Epithelial cell of prostate (primary cell): Measurements from ENCODE around the gene LRRC32.

Experiments
- DNase-seq: peaks from one replicate; pipeline ENCODE4 v3.0.0-alpha.2; 2011; ENCODE audit warnings: low read depth, low spot score
- H3K27ac ChIP-seq: fragments of 450-650 bp; 2 replicates; pipeline ENCODE4 v1.5.1; 2017; ENCODE audit warnings: mild to moderate bottlenecking

The LRRC32 gene

DNA sequence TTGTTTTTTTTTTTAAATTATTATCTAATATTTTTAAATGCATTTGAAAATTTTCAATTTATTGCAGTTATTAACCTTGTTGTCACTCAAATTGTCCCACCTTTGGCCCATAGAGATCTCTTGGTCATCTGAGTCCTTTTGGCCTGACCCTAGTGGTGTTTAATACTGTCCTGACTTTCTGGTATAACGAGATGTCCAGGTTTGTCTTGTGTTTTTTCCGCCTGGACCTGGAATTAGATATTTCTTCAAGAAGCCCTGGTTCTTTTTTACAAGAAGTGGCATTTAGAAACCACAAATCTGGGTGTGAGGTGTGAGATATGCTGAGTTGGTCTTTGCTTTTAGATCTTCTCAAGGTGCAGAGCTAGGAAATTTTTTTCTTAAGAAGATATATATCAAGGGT is 38.1 kb downstream of the LRRC32 start:
- H3K27ac ChIP-seq, result no peak overlapping the region

DNA sequence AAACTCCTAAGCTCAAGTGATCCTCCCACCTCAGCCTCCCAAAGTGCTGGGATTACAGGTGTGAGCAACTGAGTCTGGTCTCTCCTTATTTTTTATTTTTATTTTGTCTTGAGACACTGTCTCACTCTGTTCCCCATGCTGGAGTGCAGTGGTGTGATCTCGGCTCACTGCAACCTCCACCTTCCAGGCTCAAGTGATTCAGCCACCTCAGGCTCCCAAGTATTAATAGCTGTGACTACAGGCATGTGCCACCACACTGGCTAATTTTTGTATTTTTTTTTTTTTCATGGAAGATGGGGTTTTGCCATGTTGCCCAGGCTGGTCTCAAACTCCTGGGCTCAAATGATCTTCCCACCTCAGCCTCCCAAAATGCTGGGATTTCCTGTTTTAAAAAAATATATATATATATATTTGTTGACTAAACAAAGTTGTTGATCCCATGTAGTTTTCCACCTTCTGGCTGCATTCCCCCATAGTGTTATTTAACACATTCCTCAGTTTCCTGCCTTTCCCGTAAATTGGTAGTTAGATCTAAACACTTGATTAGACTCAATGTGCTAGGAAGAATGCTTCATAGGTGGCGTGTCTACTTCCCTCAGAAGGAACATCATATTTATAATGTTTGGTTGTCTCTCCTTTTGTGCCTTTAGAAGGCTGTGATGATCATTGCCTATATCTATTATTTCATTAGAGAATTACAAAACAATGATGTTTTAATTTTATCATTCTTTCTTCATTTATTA is 38.8 kb downstream of the LRRC32 start:
- no peak overlapping the region for H3K27ac ChIP-seq
- no peak for DNase-seq

More for the DNA sequence above, 38.1 kb downstream of the LRRC32 start:
- no peak for DNase-seq

DNA sequence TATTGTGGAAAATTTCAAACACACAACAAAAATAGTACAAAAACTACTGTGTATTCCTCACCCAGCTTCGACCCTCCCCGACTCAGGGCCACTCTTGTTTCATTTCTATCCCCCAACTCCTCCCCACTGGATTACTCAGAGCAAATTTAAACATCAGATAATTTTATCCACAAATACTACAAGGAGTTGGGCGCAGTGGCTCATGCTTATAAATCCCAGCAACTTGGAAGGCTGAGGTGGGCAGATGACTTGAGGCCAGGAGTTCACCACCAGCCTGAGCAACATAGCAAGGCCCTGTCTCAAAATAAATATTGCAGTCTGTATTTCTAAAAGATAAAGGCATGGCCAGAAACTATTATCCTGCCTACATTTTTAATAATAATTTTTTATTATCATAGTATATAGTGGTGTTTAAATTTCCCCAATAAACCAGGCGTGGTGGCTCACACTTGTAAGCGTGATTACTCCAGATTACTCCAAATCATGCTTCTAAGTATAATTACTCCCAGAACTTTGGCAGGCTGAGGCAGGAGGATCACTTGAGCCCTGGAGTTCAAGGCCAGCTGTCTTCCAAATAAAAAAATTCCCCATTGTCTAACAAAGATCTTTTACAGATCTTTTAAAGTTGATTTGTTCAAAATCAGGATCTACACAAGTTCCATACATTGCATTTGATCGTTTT is 39.8 kb downstream of the LRRC32 start:
- DNase-seq, result no peak
- H3K27ac ChIP-seq, result no peak overlapping the region

DNA sequence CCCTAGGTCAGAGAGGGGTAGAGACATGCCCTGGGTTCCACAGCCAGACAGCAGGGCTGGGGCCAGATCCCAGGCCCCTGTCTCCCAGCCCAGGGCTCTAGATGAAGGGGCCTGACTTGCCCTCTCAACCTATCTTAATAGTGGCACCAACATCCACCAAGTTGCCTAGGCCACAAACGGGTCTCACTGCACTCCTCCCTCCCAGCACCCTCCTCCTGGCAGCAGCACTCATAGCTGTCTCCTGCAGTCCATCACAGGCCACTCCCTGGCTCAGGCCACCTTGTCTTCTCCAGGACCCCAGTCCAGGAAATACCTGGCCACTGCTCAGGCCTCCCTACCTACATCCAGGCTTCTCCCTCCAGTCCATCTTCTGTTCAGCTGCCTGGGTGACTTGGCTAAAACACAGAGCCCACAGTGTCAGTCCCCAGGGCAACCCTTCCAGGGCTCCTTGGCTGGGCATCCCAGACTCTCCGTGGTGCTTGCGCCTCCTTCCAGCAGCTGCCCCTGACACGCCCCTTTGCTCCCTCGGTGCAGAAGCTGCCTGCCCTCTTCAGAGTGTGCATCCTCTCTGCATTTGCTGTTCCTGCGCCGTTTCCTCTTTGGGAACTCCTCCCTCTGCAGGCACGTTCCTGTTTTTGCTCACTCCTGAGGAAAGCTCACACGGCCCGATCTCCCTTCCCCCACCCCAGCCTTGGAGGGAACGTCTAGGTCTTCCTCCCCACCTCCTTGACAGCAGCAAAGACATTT is 40.5 kb downstream of the LRRC32 start:
- no peak for DNase-seq
- no peak overlapping the region for H3K27ac ChIP-seq

DNA sequence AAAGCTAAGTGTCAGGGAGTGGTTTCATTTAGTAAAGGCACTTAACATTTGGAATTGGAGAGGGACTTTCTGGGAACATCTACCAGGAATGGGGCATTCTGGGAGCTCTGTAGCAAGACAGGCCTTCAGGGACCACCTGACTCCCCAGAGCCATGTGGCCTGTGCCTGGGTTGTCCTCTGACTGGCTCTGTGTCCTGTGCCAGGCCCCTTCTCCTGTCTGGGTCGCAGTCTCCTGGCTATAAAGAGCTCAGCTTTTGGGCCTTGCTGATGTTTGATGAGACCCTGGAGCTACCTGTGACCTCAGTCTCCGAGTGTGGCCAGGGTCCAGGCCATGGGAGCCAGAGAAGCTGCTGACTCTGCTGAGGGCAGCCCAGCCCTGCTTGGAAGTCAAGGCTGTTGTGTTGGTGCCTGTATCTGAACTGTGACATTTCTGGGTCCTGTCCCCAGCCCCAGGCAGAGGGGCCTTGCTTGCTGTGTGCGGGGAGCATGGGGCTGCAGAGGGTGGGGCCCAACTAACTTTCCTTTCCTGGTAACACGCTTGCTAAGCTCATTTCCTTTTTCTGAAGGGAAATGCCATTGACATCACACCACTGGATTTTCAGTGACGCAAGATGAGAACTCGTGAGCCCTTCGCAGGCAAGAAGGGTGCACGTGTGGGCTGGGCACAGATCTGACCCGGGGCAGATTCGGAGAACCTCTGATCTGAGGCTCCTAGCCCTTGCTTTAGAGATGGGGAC is 41.3 kb downstream of the LRRC32 start:
- no peak overlapping the region for H3K27ac ChIP-seq
- no peak for DNase-seq

DNA sequence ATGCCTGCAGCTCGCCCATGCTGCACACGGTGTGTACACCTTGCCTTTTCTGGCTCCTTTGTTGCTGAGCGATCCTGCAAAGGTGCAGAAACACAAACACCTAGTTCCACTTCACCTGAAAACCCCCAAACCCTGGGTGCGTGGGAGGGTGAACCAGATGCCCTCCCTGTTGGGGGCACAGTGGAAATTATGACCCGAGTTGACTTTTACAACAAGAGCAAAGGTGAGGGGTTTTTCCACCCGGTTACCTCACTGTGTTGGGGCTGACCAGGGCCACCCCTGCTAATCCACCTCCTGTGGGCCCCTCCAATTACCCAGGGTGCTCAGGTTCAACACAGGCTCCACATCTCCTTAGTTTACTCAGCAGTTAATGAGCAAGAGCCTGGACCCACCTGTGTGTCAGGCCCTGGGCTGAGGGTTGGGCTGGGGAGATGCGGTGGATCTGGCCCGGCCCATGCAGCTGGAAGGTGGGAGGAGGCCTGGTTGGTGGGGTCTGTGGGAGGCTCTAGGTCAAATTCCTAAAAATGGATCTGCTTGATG is 42.1 kb downstream of the LRRC32 start:
- no peak for DNase-seq
- no peak overlapping the region for H3K27ac ChIP-seq

DNA sequence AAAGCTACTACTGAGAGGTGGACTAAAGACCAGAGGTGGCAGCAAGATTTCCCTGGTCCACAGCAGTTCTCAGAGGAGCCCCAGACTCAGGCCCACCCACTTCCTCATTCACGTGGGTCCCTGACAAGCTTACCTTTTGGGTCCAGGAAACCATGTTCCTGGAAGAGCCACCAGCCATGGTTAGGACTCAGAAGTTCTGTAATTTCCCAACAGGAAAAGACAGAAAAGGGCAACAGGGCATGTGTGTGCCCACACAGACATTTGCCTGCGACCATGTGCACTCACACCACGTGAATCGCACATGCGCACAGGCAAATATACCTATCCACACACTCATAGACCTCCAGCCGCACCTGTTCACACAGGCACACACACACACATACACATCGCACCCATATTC is 42.9 kb downstream of the LRRC32 start:
- DNase-seq, result no peak
- no peak overlapping the region for H3K27ac ChIP-seq

DNA sequence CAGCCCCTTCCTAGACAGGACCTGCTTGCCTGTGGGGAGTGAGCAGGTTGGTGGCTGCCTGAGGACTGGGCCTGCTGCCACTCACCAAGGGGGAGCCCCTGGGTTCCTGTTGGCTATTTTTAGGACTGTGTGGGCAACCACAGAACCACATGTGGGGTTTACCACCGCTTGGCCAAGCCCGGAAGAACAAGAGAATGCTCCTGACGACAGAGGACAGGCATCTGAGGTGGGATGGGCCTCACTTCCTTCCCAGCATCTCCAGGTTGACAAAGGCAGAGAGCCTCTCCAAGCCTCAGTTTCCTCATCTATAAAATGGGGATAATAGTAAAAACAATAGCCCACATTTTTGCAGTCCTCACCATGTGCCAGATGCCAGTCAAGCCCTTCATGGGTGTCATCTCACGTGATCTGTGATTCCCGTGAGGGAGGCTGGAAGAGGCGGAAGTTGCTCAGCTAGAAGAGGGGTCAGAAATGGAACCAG is 43.6 kb downstream of the LRRC32 start:
- no peak for DNase-seq
- H3K27ac ChIP-seq, result no peak overlapping the region

DNA sequence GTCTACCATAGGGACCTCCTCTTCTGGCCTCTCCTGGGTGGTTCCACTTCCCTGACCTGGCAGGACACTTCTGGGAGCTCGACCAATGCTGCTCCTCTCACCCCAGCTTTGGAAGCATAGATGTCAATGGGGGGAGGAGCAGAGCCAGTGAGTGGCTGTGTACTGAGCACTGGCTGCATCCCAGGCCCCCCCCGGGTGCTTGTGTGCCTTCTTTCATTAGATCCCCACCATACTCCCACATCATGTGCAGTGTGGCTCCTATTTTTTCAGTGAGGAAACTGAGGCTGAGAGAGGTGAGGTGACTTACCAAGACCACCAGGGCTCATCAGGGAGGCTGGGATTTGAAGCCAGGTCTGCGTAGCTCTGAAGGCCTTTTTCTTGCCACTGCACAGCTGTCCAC is 44.3 kb downstream of the LRRC32 start:
- no peak for DNase-seq
- no peak overlapping the region for H3K27ac ChIP-seq

DNA sequence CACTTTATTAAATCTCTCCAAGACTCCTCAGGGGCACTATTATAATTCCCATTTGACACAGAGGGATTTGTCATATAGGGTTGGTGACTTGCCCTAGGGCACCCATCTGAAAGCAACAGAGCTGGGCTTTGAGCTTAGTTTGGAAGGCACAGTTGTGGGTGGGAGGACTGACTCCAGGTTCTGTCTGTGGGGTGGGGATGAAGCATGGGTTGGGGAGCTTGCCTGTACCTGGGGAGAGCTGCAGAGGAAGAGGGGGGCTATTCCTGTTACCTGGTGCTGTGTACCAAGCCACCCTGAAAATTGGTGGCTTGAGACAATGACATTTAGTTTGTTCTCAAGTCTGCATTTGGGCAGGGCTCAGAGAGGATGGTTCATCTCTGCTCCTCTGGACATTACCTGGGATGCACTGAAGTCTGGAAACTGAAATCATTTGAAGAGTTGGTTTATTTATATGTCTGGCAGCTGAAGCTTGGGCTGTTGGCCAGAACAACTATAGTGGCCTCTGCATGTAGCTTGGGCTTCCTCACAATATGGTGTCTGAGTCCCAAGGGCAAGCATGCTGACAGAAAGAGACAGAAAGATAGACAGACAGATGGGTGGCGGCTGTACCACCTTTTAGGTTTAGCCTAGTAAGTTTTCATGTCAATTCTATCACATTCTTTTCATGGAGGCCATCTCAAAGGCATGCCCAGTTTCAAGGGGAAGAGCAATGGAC is 44.9 kb downstream of the LRRC32 start:
- no peak overlapping the region for H3K27ac ChIP-seq
- DNase-seq, result no peak

DNA sequence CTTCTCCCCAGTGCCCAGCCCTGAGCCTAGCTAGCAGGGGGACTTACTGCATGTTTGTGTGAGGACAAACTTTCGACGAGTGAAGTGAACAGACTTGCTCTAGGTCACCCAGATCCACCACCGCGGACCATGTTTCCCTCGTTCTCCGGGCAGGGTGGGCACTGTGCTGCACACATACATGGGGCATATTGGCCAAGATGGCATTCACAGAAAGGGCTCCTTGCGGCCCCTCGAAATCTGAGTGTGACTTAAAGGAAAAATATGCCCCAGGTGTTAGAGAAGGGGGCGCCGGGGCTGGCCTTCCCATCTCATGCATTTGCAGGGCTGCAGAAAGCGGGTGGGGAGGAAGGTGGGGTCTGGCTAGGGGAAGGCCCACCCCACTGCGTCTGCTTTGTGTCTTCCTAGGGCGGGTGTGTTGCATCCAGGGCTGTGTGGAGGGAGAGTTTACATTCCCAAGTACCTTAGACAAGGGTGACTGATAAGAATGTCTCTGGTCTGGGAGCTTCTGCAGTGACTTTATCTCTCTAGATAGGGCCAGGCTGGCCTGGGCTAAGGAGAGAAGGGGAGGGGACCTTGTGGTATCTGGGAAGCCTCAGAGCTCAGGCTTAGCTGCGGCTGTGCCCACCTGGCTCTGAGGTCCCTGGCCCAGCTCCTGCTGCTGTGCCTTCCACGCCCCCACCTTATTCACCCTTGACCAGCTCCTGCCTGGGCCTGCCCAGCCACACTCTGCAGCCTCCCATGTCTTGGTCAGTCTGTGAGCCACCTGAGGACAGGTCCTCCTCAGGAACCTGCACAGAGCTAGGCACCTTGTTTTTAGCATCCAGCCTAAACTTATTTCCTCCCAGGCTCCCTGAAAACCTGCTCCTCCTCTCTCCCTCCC is 45.8 kb downstream of the LRRC32 start:
- DNase-seq, result no peak
- no peak overlapping the region for H3K27ac ChIP-seq

DNA sequence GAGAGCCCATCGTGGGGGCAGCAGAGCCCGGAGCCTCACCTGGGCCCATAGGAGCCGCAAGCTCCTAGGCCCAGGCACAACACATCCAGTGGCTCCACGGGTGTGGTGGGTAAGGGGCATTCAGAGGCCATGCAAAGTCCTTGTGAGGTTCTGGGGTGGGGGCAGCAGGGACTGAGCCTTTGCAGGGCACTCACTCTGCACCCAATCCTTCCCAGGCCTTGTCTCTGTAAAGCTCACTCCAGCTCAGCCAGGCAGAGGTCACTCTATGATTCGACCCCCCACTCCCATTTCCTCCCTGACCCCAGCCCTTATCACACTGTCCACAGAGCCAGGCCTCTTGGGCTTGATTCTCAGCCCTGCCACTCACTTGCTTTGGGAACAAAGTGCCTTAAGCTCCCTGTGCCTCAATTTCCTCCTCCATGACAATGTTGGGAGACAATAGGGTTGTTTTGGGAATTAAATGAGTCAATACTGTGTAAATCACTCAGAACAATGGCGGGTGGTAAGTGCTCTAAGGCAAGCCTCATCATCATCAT is 46.6 kb downstream of the LRRC32 start:
- H3K27ac ChIP-seq, result no peak overlapping the region
- no peak for DNase-seq

DNA sequence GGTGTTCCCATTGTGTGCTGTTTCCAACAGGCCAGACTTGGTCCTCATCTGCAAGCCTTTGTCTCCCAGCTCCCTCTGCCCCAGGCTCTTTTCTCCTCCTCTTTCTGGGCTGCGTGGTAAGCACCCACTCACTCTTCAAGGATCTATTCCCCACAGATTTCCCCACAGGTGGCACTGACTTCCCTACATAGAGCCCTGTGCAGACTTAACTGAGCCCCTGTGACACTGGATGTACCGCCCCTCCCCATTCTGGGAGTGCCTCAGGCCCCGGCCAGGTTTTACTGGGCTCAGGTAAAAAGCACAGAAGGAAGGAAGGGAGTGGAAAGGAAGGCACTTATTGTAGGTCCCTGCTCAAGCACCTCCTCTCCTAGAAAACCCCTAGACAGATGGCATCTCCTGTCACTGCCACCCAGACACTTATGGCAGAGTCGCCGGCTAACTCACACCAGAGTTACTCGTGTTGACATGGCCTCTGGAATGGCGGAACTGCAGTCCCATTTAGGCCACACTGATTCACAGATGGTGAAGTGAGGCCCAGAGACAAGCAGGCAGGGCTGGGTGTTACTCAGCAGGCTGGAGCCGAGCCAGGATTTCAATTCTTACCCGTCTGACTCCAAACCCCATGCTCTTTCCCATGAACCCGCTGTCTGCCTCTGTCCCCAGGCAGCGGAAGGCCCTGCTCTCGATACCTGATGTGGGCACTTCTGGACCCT is 47.2 kb downstream of the LRRC32 start:
- no peak overlapping the region for H3K27ac ChIP-seq
- peak; percentile 45 for DNase-seq

DNA sequence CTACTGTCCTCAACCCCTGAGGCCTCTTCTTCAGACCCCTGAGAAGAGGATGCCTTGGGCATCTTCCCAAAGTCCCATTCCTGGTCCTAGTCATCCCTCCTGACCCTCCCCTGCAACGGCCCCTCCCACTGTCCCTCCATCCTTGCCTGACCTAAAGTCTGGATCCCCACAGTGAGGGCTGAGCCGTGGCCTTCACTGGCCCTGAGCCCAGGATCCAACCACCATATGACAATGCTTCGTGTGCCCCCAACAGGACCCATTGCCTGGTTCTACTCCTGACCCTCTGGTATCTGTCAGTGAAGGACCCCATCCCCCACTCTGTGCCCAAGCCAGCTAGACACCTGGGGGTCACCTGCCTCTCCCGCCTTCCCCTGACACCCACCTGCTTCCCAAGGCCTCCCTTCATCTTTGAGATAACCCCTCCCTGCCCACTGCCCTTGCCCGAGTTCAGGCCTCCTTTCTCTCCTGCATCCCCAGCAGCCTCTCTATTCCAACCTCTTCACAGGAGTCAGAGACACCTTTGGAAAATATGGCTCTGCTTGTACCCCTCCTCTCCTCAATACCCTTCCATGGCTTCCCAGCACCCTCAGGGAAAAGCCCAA is 48.0 kb downstream of the LRRC32 start:
- no peak overlapping the region for H3K27ac ChIP-seq
- DNase-seq, result no peak

DNA sequence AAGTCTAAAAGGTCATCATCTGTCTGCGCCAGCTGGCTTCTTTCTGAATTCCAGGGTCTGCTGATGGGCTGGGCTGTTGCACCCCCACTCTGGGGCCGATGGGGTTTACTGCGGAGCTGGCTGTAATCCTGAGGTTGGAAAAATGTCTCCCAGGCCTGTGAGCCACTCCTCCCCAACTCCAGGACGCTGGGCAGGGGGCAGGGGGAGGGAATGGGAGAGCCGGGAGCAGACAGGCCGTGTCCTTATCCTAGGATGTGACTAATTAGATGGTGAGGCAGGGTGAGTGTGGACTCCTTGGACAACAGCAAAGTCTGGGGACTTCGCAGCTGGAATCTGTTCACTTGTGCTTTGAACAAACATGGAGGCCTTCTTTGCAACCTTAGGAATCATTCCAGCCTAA is 48.7 kb downstream of the LRRC32 start:
- no peak for DNase-seq
- no peak overlapping the region for H3K27ac ChIP-seq

DNA sequence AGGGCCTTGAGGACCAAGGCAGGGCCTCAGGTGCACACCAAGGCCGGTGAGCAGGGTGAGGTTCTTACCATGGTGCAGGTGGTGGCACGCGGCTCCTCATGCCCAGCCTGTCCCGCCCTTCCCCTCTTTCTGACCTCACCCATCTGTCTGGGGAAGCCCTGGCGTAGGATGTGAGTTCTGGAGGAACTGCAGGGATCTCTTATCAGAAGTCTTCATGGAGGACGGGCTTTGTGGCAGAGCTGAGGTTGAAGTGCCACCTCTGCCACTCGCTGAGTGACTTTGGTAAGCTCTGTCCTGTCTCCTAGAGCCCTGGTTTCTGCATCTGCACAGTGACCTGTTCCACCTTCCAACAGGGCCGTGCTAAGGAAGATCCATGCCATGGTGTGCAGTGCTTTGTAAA is 49.1 kb downstream of the LRRC32 start:
- DNase-seq, result no peak
- no peak overlapping the region for H3K27ac ChIP-seq

DNA sequence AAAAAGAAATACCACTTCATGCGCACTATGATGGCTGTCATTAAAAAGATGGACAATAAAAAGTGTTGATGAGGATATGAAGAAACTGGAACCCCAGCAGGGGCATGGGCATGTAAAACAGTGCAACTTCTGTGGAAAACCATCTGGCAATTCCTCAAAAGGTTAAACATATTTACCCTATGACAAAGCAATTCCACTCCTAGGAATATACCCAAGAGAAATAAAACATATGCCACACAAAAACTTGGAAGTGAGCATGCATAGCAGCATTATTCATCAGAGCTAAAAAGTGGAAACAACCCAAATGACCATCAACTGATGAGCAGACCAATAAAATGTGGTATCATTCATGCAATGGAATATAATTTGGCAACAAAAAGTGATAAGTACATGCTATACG is 50.1 kb downstream of the LRRC32 start:
- no peak overlapping the region for H3K27ac ChIP-seq
- DNase-seq, result no peak
